ENCODE measurements around the gene IL5.
"Not testable (repeated sequence)": the region's sequence is repeated elsewhere in the genome, so short reads cannot be mapped to it uniquely, and the experiment has no call there.

Gene IL5

GRCh38 chr5:132525299-132525724 lies 18.0 kb downstream of the IL5 start:
- Histone ChIP-seq H3K4me3 (IDR thresholded peaks at IDR 0.05; ENCODE audit: insufficient read depth, low read depth, low read length) (no peak overlapping the region), H3K9ac (no peak overlapping the region), H3K4me1 (ENCODE audit: low read depth, poor library complexity, severe bottlenecking) (peaks cover 84% of the 10 kb centered on the region)

DNA sequence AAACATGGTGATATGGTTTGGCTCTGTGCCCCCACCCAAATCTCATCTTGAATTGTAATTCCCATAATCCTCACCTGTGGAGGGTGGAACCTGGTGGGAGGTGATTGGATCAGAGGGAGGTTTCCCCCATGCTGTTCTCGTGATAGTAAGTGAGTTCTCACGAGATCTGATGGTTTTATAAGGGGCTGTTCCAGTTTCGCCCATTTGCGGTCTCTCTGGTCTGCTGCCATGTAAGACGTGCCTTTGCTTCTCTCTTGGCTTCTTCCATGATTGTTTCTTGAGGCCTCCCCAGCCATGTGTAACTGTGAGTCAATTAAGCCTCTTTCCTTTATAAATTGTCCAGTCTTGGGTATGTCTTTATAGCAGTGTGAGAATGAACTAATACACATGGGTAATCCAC lies 18.4 kb downstream of the IL5 start:
- not testable (repeated sequence) for H2AFZ ChIP-seq (ENCODE audit: low read depth); H4K20me1 ChIP-seq (ENCODE audit: insufficient read depth); H3K27me3 ChIP-seq (ENCODE audit: insufficient read depth, low read depth); H3K36me3 ChIP-seq (ENCODE audit: insufficient read depth); H3K9ac ChIP-seq; H3K79me2 ChIP-seq (ENCODE audit: insufficient read depth, low read depth); H3K4me3 ChIP-seq (IDR thresholded peaks at IDR 0.05; ENCODE audit: insufficient read depth, low read depth, low read length)
- peaks cover 88% of the 10 kb centered on the region for H3K4me1 ChIP-seq (ENCODE audit: low read depth, poor library complexity, severe bottlenecking)
- peak overlapping the region; percentile 63 for H3K27ac ChIP-seq
- H3K4me2 ChIP-seq, result peak overlapping the region; percentile 50

More at GRCh38 chr5:132525299-132525724, 18.0 kb downstream of the IL5 start:
- H3K79me2 ChIP-seq (ENCODE audit: insufficient read depth, low read depth), result no peaks in the 10 kb centered on the region
- no peaks in the 10 kb centered on the region for H4K20me1 ChIP-seq (ENCODE audit: insufficient read depth)
- peak overlapping the region; percentile 63 for H3K27ac ChIP-seq
- TF ChIP-seq, protein P1, sequence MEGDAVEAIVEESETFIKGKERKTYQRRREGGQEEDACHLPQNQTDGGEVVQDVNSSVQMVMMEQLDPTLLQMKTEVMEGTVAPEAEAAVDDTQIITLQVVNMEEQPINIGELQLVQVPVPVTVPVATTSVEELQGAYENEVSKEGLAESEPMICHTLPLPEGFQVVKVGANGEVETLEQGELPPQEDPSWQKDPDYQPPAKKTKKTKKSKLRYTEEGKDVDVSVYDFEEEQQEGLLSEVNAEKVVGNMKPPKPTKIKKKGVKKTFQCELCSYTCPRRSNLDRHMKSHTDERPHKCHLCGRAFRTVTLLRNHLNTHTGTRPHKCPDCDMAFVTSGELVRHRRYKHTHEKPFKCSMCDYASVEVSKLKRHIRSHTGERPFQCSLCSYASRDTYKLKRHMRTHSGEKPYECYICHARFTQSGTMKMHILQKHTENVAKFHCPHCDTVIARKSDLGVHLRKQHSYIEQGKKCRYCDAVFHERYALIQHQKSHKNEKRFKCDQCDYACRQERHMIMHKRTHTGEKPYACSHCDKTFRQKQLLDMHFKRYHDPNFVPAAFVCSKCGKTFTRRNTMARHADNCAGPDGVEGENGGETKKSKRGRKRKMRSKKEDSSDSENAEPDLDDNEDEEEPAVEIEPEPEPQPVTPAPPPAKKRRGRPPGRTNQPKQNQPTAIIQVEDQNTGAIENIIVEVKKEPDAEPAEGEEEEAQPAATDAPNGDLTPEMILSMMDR (conservative IDR thresholded peaks at IDR 0.05; ENCODE audit: low read depth, low read length), result no peak
- H3K4me2 ChIP-seq, result peak overlapping the region; percentile 50
- no peaks in the 10 kb centered on the region for H3K27me3 ChIP-seq (ENCODE audit: insufficient read depth, low read depth)
- H3K36me3 ChIP-seq (ENCODE audit: insufficient read depth), result no peaks in the 10 kb centered on the region
- no peak overlapping the region for H2AFZ ChIP-seq (ENCODE audit: low read depth)

DNA sequence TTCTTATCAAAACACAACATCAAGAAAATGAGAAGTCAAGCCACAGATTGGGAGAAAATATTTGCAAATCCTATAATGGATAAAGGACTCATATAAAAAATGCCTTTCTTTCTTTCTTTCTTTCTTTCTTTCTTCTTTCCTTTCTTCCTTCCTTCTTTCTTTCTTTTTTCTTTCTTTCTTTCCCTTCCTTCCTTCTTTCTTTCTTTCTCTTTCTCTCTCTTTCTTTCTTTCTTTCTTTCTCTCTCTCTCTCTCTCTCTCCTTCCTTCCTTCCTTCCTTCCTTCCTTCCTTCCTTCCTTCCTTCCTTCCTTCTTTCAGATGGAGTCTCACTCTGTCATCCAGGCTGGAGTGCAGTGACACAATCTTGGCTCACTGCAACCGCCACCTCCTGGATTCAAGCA lies 21.3 kb downstream of the IL5 start:
- peaks cover 68% of the 10 kb centered on the region for H3K4me1 ChIP-seq (ENCODE audit: low read depth, poor library complexity, severe bottlenecking)
- not testable (repeated sequence) for H3K36me3 ChIP-seq (ENCODE audit: insufficient read depth); H4K20me1 ChIP-seq (ENCODE audit: insufficient read depth); H3K4me2 ChIP-seq; H3K27ac ChIP-seq; H3K79me2 ChIP-seq (ENCODE audit: insufficient read depth, low read depth); H2AFZ ChIP-seq (ENCODE audit: low read depth); H3K27me3 ChIP-seq (ENCODE audit: insufficient read depth, low read depth); H3K9ac ChIP-seq; H3K4me3 ChIP-seq (IDR thresholded peaks at IDR 0.05; ENCODE audit: insufficient read depth, low read depth, low read length)

GRCh38 chr5:132513618-132514336 lies 29.5 kb downstream of the IL5 start:
- H3K9ac ChIP-seq; H4K20me1 ChIP-seq (ENCODE audit: insufficient read depth); H3K79me2 ChIP-seq (ENCODE audit: insufficient read depth, low read depth); H3K4me2 ChIP-seq; H3K36me3 ChIP-seq (ENCODE audit: insufficient read depth); H2AFZ ChIP-seq (ENCODE audit: low read depth); H3K27ac ChIP-seq; H3K4me3 ChIP-seq (IDR thresholded peaks at IDR 0.05; ENCODE audit: insufficient read depth, low read depth, low read length); H3K4me1 ChIP-seq (ENCODE audit: low read depth, poor library complexity, severe bottlenecking); H3K27me3 ChIP-seq (ENCODE audit: insufficient read depth, low read depth): not testable (repeated sequence)

- Histone ChIP-seq H2AFZ (ENCODE audit: low read depth) (no peak overlapping the region), H3K27ac (no peak overlapping the region), H3K79me2 (ENCODE audit: insufficient read depth, low read depth) (no peaks in the 10 kb centered on the region), H3K4me1 (ENCODE audit: low read depth, poor library complexity, severe bottlenecking) (peaks cover 27% of the 10 kb centered on the region), H3K36me3 (ENCODE audit: insufficient read depth) (no peaks in the 10 kb centered on the region), H3K27me3 (ENCODE audit: insufficient read depth, low read depth) (no peaks in the 10 kb centered on the region), H4K20me1 (ENCODE audit: insufficient read depth) (no peaks in the 10 kb centered on the region), H3K9ac (no peak overlapping the region), H3K4me3 (IDR thresholded peaks at IDR 0.05; ENCODE audit: insufficient read depth, low read depth, low read length) (no peak overlapping the region), H3K4me2 (no peak overlapping the region)
- TF ChIP-seq, protein P1 (conservative IDR thresholded peaks at IDR 0.05; ENCODE audit: low read depth, low read length), result no peak
These were observed 33.2 kb downstream of the IL5 start for GRCh38 chr5:132510076-132510475.

DNA sequence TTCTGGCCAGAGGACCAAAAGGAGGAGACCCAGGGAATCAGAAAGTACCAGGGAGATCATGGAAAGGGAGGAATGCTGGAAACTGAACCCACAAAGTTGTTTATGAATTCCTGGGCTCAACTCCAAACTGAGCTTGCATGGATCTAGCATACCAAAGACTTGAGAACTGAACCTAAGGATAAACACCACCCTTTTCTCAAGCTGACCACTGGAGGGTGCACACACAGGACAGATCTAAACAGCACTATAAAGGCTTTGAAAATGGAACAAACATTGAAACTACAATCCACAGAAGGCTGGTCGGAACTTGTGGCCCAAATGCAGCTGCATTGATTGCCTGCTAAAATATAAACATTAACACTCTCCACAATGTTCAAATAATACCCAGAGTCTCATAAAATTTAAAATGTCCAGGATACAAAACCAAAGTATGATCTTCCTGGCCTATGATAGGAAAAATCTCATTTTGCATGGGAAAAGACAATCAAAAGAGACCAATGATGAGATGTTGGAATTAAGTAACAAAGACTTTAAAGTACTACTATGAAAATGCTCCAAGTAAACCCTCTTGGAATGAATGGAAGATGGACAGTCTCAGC lies 37.1 kb downstream of the IL5 start:
- peak overlapping the region; percentile 7; the same call in 1 of the 2 replicates for H3K4me2 ChIP-seq
- no peaks in the 10 kb centered on the region for H3K27me3 ChIP-seq (ENCODE audit: insufficient read depth, low read depth)
- no peak overlapping the region for H3K4me3 ChIP-seq (IDR thresholded peaks at IDR 0.05; ENCODE audit: insufficient read depth, low read depth, low read length)
- no peaks in the 10 kb centered on the region for H3K79me2 ChIP-seq (ENCODE audit: insufficient read depth, low read depth)
- H3K4me1 ChIP-seq (ENCODE audit: low read depth, poor library complexity, severe bottlenecking), result peaks cover 44% of the 10 kb centered on the region
- no peaks in the 10 kb centered on the region for H3K36me3 ChIP-seq (ENCODE audit: insufficient read depth)
- TF ChIP-seq, protein P1 (conservative IDR thresholded peaks at IDR 0.05; ENCODE audit: low read depth, low read length), result peak; percentile 71
- H3K9ac ChIP-seq, result no peak overlapping the region
- H4K20me1 ChIP-seq (ENCODE audit: insufficient read depth), result no peaks in the 10 kb centered on the region
- H3K27ac ChIP-seq, result no peak overlapping the region
- peak overlapping the region; percentile 20; the same call in 1 of the 2 replicates for H2AFZ ChIP-seq (ENCODE audit: low read depth)

Data from KMS-11 (cell line).